ENCODE data around the gene GALNT14.

The GALNT14 gene

GRCh38 chr2:31054842-31055388, 83.3 kb downstream of the GALNT14 start:
- DNase-seq: no peak

- no peak for DNase-seq
These were observed 84.1 kb downstream of the GALNT14 start for GRCh38 chr2:31053929-31054782.

GRCh38 chr2:31052284-31052683, 86.0 kb downstream of the GALNT14 start:
- no peak for DNase-seq

GRCh38 chr2:31051258-31052140, 86.7 kb downstream of the GALNT14 start:
- no peak for DNase-seq

GRCh38 chr2:31049916-31050588, 88.2 kb downstream of the GALNT14 start:
- no peak for DNase-seq

- DNase-seq: no peak
These were observed 89.0 kb downstream of the GALNT14 start for GRCh38 chr2:31049264-31049663.

- no peak for DNase-seq
These were observed 90.6 kb downstream of the GALNT14 start for GRCh38 chr2:31047599-31047998.

GRCh38 chr2:31038385-31038784, 99.9 kb downstream of the GALNT14 start:
- DNase-seq: no peak

GRCh38 chr2:31037058-31037457, 101.2 kb downstream of the GALNT14 start:
- DNase-seq: no peak

- DNase-seq: no peak
These were observed 105.2 kb downstream of the GALNT14 start for GRCh38 chr2:31033032-31033431.

GRCh38 chr2:31032475-31032874, 105.8 kb downstream of the GALNT14 start:
- DNase-seq: no peak

GRCh38 chr2:31031132-31031706, 107.0 kb downstream of the GALNT14 start:
- no peak for DNase-seq

- no peak for DNase-seq
These were observed 109.8 kb downstream of the GALNT14 start for GRCh38 chr2:31028417-31028816.

- DNase-seq: no peak
These were observed 110.7 kb downstream of the GALNT14 start for GRCh38 chr2:31027549-31027948.

GRCh38 chr2:31023541-31023940, 114.7 kb downstream of the GALNT14 start:
- no peak for DNase-seq

- no peak for DNase-seq
These were observed 117.5 kb downstream of the GALNT14 start for GRCh38 chr2:31020713-31021112.

- no peak for DNase-seq
These were observed 120.0 kb downstream of the GALNT14 start for GRCh38 chr2:31018280-31018679.

- DNase-seq: no peak
These were observed 121.6 kb downstream of the GALNT14 start for GRCh38 chr2:31016648-31017047.

GRCh38 chr2:31014516-31014915, 123.7 kb downstream of the GALNT14 start:
- DNase-seq: no peak

GRCh38 chr2:31013301-31013700, 124.9 kb downstream of the GALNT14 start:
- DNase-seq: no peak

- no peak for DNase-seq
These were observed 125.8 kb downstream of the GALNT14 start for GRCh38 chr2:31012406-31012805.

GRCh38 chr2:31011587-31011986, 126.7 kb downstream of the GALNT14 start:
- DNase-seq: no peak
